ENCODE measurements around the gene QKI. TPM values are rescaled to one million over a fixed set of nuclear protein-coding genes. Genes with fewer than 3 reads are reported as not detected.

Gene QKI
- total and polyA plus RNA-seq, 10 of the 15 experiments (the other 5 are each of a cell fraction or from before 2014, with no cell fraction given) = 4.7 to 72.5 (median 38.9) TPM

DNA sequence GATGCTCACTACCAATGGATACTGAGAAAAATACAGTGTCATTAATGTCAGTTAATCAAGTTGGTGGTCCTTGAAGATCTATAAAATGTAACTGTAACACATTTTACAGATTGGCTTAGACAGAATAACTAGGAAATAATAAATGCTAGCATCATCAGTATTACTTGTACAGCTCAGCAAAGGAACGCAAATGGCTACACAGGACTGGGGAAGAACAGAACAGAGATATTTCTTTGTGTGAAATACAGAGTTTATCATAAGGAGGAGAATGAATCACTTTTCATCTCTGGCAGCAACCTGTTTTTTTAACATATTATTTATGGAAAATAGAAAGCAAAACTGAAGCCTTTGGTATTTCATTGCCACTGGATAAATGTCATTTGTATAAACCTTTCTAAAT lies 8.2 kb upstream of the QKI start:
- ChIA-PET POLR2A (interaction anchor here (0.9 kb wide), 1 partner anchor 10 kb away, joined by 4 read pairs; no protein-coding TSS in a partner anchor), CTCF (interaction anchor here (0.9 to 4.1 kb wide), 5 partner anchors 11 to 148 kb away, joined by 3 to 19 read pairs (median 4); no protein-coding TSS in a partner anchor), RAD21 (ENCODE audit: unreplicated experiment) (interaction anchor here (0.7 to 1.3 kb wide), 3 partner anchors 13 to 848 kb away, joined by 3 to 4 read pairs (median 3); no protein-coding TSS in a partner anchor), SMC1A (ENCODE audit: uncharacterized antibody, unreplicated experiment) (interaction anchor here (0.7 to 2.2 kb wide), 7 partner anchors 10 to 222 kb away, joined by 3 to 12 read pairs (median 4); no protein-coding TSS in a partner anchor)
- peak overlapping the region; percentile 93 for H3K4me2 ChIP-seq (ENCODE audit: control insufficient read depth, insufficient read depth)
- H3K4me1 ChIP-seq (ENCODE audit: control insufficient read depth, insufficient read depth, low read length) = peaks cover 4% of the 10 kb centered on the region; the same call in 1 of the 2 replicates
- DNase-seq (ENCODE audit: low read depth, low spot score) = no peak
- H3K79me2 ChIP-seq (ENCODE audit: control insufficient read depth, insufficient read depth, low read length) = no peaks in the 10 kb centered on the region
- intact Hi-C loops (cut with micrococcal nuclease; ENCODE audit: unreplicated experiment) (no loop called here), in situ Hi-C loops (cut with MboI) (no loop called here)
- H3K27me3 ChIP-seq (replicated peaks in 1 of 2; ENCODE audit: control insufficient read depth in 2 of 2, insufficient read depth in 2 of 2, low read length in 1 of 2) = no peaks in the 10 kb centered on the region
- WGBS (ENCODE audit: insufficient coverage, insufficient replicate concordance, low lambda C conversion rate, missing lambda C conversion rate) = 95% methylated on average over 1 of the region's 1 CpG
- BruUV-seq (replicated peaks) = no TSS peak
- H3K4me3 ChIP-seq = peak overlapping the region; percentile 57
- H3K9me3 ChIP-seq (replicated peaks; ENCODE audit: control insufficient read depth, insufficient read depth, low read length) = no peaks in the 10 kb centered on the region
- peak overlapping the region; percentile 79 for H3K27ac ChIP-seq (ENCODE audit: control insufficient read depth, insufficient read depth)
- H3K36me3 ChIP-seq (ENCODE audit: control insufficient read depth in 2 of 2, insufficient read depth in 2 of 2, low read length in 1 of 2) = no peaks in the 10 kb centered on the region
- TF ChIP-seq ZBTB40 (IDR thresholded peaks at IDR 0.05; ENCODE audit: borderline replicate concordance) (peak; percentile 23; the same call in 1 of the 2 replicates), WRNIP1 (IDR thresholded peaks at IDR 0.05; ENCODE audit: borderline replicate concordance, low read depth, low read length) (no peak), ZBED1 (IDR thresholded peaks at IDR 0.05; ENCODE audit: borderline replicate concordance) (no peak)
- H2AFZ ChIP-seq (ENCODE audit: control insufficient read depth, low read depth, low read length) = peak overlapping the region; percentile 93
- H3K9ac ChIP-seq (ENCODE audit: control insufficient read depth, insufficient read depth, low read length) = peak overlapping the region; percentile 67
- FAIRE-seq = no peak
- H4K20me1 ChIP-seq (ENCODE audit: control insufficient read depth, insufficient read depth) = no peaks in the 10 kb centered on the region
- peak; percentile 11; the same call in 1 of the 3 replicates for ATAC-seq
